Lower lobe of right lung (tissue), 2 donors: ENCODE measurements around the gene ATP10B. TPM values are rescaled to one million over a fixed set of nuclear protein-coding genes. Genes with fewer than 3 reads are reported as not detected.
A peak's percentile ranks its signal among the peaks of the same experiment; 100 is the strongest.

Experiments
- ATAC-seq, 2 donors: fragments of 200-7000 bp; cut with Tn5 transposase; one replicate each; pipeline ENCODE4 v1.9.1; 2020 to 2022; ENCODE audit warnings: mild to moderate bottlenecking in 2 of 2, moderate library complexity in 2 of 2
- DNase-seq: peaks from one replicate; pipeline ENCODE4 v3.0.0-alpha.2; 2020
- H3K27ac ChIP-seq: fragments of 200-600 bp; one replicate; pipeline ENCODE4 v1.8.0; 2022
- H3K27me3 ChIP-seq: fragments of 200-600 bp; one replicate; pipeline ENCODE4 v1.8.0; 2022; ENCODE audit warnings: low read depth
- H3K36me3 ChIP-seq: fragments of 200-600 bp; one replicate; pipeline ENCODE4 v1.8.0; 2022; ENCODE audit warnings: mild to moderate bottlenecking
- H3K4me1 ChIP-seq: fragments of 200-600 bp; one replicate; pipeline ENCODE4 v1.8.0; 2022
- H3K4me3 ChIP-seq: fragments of 200-600 bp; one replicate; pipeline ENCODE4 v1.8.0; 2022; ENCODE audit warnings: mild to moderate bottlenecking
- H3K9me3 ChIP-seq: fragments of 200-600 bp; one replicate; pipeline ENCODE4 v1.8.0; 2022
- intact Hi-C: fragments of 100-400 bp; cut with DNase I; formaldehyde crosslinking; loops from one replicate; pipeline ENCODE4 v1.11.0; 2022
- total RNA-seq: library from RNA; stranded (reverse); fragmentation: NEBNext Ultra II Directional; extraction: Animal tissue kit (Norgen Biotek cat#: 25700); gene quantifications from one replicate; pipeline ENCODE4 v1.2.1, GENCODE V29; 2021
- TF ChIP-seq, protein P1 (sequence below): fragments of 200-600 bp; IDR thresholded peaks from one replicate; pipeline ENCODE4 v1.8.0; 2022; ENCODE audit warnings: antibody characterized with exemption, mild to moderate bottlenecking
- donor health status: DM: no; HTN: yes; CAD: no; lungs with severe emphysema.

The ATP10B gene
- total RNA-seq, 1 donor from 2014 or later: not detected

DNA sequence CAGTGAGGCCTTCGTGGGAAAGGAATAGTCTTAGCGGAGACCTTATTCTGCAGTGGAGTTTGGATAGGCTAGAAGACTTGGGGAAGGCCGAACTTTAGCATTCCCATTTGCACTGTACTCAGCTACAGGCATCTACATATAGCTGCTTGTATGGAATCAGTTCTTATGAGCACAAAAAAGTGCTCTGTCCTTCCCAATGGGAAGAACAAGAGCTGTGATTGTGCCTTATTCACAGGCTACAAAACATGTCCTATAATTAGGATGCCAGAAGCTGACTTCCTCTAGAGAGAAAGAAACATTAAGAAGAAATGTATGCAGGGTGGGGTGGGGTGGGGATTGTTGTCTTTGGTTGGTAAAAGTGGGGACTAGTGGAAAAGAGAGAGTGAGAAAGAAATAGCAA is 154.7 kb downstream of the ATP10B start:
- Histone ChIP-seq H3K27ac (no peak overlapping the region), H3K27me3 (no peaks in the 10 kb centered on the region), H3K9me3 (no peaks in the 10 kb centered on the region), H3K36me3 (no peaks in the 10 kb centered on the region), H3K4me3 (no peak overlapping the region), H3K4me1 (no peaks in the 10 kb centered on the region)
- TF ChIP-seq, protein P1, sequence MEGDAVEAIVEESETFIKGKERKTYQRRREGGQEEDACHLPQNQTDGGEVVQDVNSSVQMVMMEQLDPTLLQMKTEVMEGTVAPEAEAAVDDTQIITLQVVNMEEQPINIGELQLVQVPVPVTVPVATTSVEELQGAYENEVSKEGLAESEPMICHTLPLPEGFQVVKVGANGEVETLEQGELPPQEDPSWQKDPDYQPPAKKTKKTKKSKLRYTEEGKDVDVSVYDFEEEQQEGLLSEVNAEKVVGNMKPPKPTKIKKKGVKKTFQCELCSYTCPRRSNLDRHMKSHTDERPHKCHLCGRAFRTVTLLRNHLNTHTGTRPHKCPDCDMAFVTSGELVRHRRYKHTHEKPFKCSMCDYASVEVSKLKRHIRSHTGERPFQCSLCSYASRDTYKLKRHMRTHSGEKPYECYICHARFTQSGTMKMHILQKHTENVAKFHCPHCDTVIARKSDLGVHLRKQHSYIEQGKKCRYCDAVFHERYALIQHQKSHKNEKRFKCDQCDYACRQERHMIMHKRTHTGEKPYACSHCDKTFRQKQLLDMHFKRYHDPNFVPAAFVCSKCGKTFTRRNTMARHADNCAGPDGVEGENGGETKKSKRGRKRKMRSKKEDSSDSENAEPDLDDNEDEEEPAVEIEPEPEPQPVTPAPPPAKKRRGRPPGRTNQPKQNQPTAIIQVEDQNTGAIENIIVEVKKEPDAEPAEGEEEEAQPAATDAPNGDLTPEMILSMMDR: no peak
- ATAC-seq: no peak
- intact Hi-C loops: no loop called here
- no peak for DNase-seq

DNA sequence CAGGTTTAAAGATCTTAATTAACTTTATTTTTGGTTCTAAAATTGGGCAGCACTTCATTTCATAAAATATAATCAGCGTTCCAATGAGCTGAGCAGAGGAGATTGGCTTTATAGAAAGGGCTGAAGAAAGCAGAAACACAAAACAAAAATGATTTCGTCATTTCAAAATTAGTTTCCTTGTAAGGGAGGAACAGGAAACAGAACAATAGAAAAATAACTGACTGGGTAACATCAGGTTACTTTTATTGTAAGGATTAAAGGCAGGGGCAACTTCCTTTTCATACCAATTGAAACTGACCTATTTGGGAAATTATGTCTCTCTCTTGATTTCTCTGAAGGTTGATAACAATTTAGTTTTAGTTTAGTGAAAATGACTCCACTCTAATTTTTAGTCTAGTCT is 157.1 kb downstream of the ATP10B start:
- DNase-seq (no peak), ATAC-seq (no peak)
- H3K4me3 ChIP-seq: no peak overlapping the region
- H3K36me3 ChIP-seq: no peaks in the 10 kb centered on the region
- TF ChIP-seq, protein P1: no peak
- H3K4me1 ChIP-seq: no peaks in the 10 kb centered on the region
- H3K27ac ChIP-seq: no peak overlapping the region
- H3K27me3 ChIP-seq: no peaks in the 10 kb centered on the region
- intact Hi-C loops: no loop called here
- H3K9me3 ChIP-seq: no peaks in the 10 kb centered on the region

DNA sequence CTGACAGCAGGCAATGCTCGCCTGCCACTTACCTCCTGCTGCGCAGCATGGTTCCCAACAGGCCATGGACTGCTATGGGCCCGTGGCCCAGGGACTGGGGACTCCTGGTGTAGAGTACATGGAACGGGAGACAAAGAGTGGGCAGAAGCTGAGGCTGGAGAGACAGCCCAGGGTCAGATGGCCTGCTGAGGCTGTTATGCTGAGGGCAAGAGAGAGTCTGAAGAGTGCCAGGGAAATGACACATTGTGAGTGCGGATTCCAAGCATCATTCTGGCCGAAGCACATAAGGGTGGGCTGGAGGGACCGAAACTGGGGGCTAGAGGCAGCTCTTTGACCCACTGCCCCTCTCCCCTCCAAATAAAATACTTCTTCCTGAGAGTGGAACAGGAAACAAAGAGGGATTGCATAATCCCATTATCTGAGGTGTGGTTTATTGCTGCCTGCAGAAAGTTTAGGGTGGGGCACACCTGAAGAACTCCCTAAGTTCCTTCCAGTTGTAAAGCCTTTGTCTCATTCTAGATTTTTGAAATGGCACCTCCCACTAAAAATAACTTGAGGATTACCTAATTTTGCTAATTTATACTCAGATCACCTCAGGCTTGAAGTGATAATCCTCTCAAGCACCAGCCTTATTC is 158.1 kb downstream of the ATP10B start:
- no peaks in the 10 kb centered on the region for H3K9me3 ChIP-seq
- TF ChIP-seq, protein P1: no peak
- no peak overlapping the region for H3K4me3 ChIP-seq
- no peaks in the 10 kb centered on the region for H3K4me1 ChIP-seq
- DNase-seq (no peak), ATAC-seq (peak in 1 of 2 donors; percentile 35)
- intact Hi-C loops: no loop called here
- no peak overlapping the region for H3K27ac ChIP-seq
- H3K27me3 ChIP-seq: no peaks in the 10 kb centered on the region
- no peaks in the 10 kb centered on the region for H3K36me3 ChIP-seq

DNA sequence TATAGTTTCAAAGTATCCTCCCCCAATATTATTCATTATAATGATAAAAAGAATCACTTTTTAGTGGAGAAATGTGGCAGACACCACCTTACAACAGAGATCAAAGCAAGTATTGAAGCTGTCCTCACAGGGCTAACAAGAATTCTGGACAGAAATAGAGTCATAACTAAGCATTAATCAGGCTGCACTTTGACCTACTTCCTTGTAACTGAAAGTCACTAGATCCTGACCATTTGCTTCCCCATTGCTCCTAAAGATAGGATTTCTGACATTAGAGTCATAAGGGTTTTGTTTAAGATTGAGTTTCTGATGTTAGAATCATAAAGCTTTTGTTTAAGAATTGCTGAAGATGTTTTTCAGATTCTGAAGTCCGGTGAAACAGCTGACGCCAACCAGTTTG is 159.7 kb downstream of the ATP10B start:
- ATAC-seq (no peak), DNase-seq (no peak)
- Histone ChIP-seq H3K27ac (no peak overlapping the region), H3K4me1 (no peaks in the 10 kb centered on the region), H3K27me3 (no peaks in the 10 kb centered on the region), H3K36me3 (no peaks in the 10 kb centered on the region), H3K4me3 (no peak overlapping the region), H3K9me3 (no peaks in the 10 kb centered on the region)
- intact Hi-C loops: no loop called here
- TF ChIP-seq, protein P1: no peak

DNA sequence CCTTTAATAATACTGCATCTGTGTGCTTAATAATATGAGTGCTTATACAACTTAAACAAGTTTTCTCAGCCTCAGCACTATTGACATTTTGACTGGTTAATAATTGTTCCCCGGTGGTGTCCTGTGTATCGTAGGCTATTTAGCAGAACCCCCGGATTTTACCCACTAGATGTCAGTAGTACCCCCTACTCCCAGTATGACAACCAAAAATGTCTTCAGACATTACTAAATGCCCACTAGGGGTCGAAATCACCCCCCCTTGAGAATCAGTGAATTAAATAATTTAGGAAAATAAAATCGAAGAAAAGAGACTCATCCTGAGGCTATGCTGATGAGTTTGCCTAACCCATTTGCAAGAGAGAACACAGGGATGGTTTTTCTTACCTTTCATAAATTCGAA is 166.3 kb downstream of the ATP10B start:
- Histone ChIP-seq H3K36me3 (no peaks in the 10 kb centered on the region), H3K27ac (no peak overlapping the region), H3K9me3 (no peaks in the 10 kb centered on the region), H3K4me3 (no peak overlapping the region), H3K4me1 (no peaks in the 10 kb centered on the region), H3K27me3 (no peaks in the 10 kb centered on the region)
- DNase-seq (no peak), ATAC-seq (no peak)
- TF ChIP-seq, protein P1: peak; percentile 29
- intact Hi-C loops: no loop called here

DNA sequence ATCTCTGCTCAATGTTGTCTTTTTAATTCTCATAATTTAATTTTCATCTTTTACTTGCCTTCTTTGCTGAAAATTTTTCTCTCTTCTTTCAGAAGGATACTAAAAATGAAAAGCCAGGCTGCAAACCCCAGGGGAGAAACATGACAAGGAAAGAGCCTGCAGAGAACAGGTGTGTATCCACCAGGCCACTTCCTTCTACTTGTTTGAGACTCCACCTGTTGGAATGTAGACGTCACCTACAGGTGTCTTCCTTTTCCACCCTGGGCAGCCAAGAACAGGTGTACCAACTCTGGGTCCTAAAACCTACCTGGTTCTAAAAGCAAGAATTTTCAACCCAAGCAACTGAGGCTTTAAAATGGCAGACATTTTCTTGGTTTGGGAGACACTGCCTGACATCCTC is 166.8 kb downstream of the ATP10B start:
- H3K27me3 ChIP-seq: no peaks in the 10 kb centered on the region
- H3K4me1 ChIP-seq: no peaks in the 10 kb centered on the region
- TF ChIP-seq, protein P1: no peak
- ATAC-seq (no peak), DNase-seq (no peak)
- H3K36me3 ChIP-seq: no peaks in the 10 kb centered on the region
- H3K4me3 ChIP-seq: no peak overlapping the region
- H3K27ac ChIP-seq: no peak overlapping the region
- H3K9me3 ChIP-seq: no peaks in the 10 kb centered on the region
- intact Hi-C loops: no loop called here
